Panc1 (cell line): ENCODE measurements around the gene DNAJA4. TPM values are rescaled to one million over a fixed set of nuclear protein-coding genes. Genes with fewer than 3 reads are reported as not detected.

Source experiments
- ATAC-seq: fragments of 200-7000 bp; cut with Tn5 transposase; 2 replicates; pipeline ENCODE4 v1.9.1; 2020; ENCODE audit warnings: mild to moderate bottlenecking, moderate library complexity
- BruUV-seq: library from RNA; stranded (reverse); fragments of 400-500 nt; replicated peaks from 2 replicates; lab custom pipeline; 2021; lab: Mats Ljungman, UMichigan
- CTCF ChIA-PET: fragments of 300-600 bp; sonication (Branson Sonifier 250); formaldehyde crosslinking; loops from one replicate; lab custom pipeline; 2022; ENCODE audit warnings: antibody characterized with exemption; lab: Charles Lee
- POLR2A ChIA-PET: fragments of 300-600 bp; sonication (Branson Sonifier 250); formaldehyde crosslinking; loops from one replicate; lab custom pipeline; 2022; ENCODE audit warnings: antibody characterized with exemption; lab: Charles Lee
- DNase-seq: peaks from one replicate; pipeline ENCODE4 v3.0.0-alpha.2; 2010; ENCODE audit warnings: low read depth, low spot score
- H3K27ac ChIP-seq: 2 replicates; pipeline ENCODE4 v1.5.1; 2011; ENCODE audit warnings: mild to moderate bottlenecking, low read length, inconsistent platforms
- H3K27me3 ChIP-seq: fragments of 200-500 bp; sonication (Bioruptor generic); 2 replicates; pipeline ENCODE4 v1.6.0; 2014; ENCODE audit warnings: low read length, inconsistent platforms; ENCODE audit not compliant: control insufficient read depth, insufficient read depth
- H3K36me3 ChIP-seq: fragments of 200-500 bp; sonication (Bioruptor generic); 2 replicates; pipeline ENCODE4 v1.5.1; 2014; ENCODE audit warnings: inconsistent platforms, mild to moderate bottlenecking, low read length, moderate library complexity; ENCODE audit not compliant: control insufficient read depth, insufficient read depth
- H3K4me1 ChIP-seq: 2 replicates; pipeline ENCODE4 v1.5.1; 2011; ENCODE audit warnings: inconsistent platforms, mild to moderate bottlenecking, low read length, moderate library complexity; ENCODE audit not compliant: control insufficient read depth, insufficient read depth
- H3K4me3 ChIP-seq, 2 experiments: 2 replicates each; pipeline ENCODE4 v1.5.1; 2011 to 2012; ENCODE audit warnings: low read depth in 2 of 2, low read length in 2 of 2, mild to moderate bottlenecking in 2 of 2, inconsistent platforms in 1 of 2, moderate library complexity in 1 of 2
- H3K9me3 ChIP-seq: fragments of 200-500 bp; sonication (Bioruptor generic); 2 replicates; pipeline ENCODE4 v1.5.1; 2014; ENCODE audit warnings: low read depth, mild to moderate bottlenecking, inconsistent platforms, low read length, moderate library complexity; ENCODE audit not compliant: control insufficient read depth, insufficient read depth
- POLR2AphosphoS5 ChIP-seq: IDR thresholded peaks from 2 replicates; pipeline ENCODE4 v1.6.1; 2012; ENCODE audit warnings: mild to moderate bottlenecking, low read depth, low read length, moderate library complexity
- SIN3A ChIP-seq: IDR thresholded peaks from 2 replicates; pipeline ENCODE4 v1.6.1; 2012; ENCODE audit warnings: low read depth, mild to moderate bottlenecking, low read length, moderate library complexity, borderline replicate concordance; ENCODE audit not compliant: insufficient read depth
- TCF7L2 ChIP-seq: IDR thresholded peaks from 2 replicates; pipeline ENCODE4 v1.6.1; 2011; ENCODE audit warnings: mild to moderate bottlenecking, low read depth, low read length, inconsistent platforms
- in situ Hi-C: cut with HindIII; loops from 2 replicates; pipeline ENCODE4 v1.10.0; 2016; ENCODE audit warnings: low sequenced_read_pairs, low pct_unique_long_range_greater_than_20kb
- intact Hi-C: fragments of 100-400 bp; cut with micrococcal nuclease; formaldehyde crosslinking; loops from one replicate; pipeline ENCODE4 v1.10.0; 2022; ENCODE audit not compliant: unreplicated experiment
- total RNA-seq: library from RNA; stranded (reverse); gene quantifications from one replicate; pipeline ENCODE4 v1.2.1, GENCODE V29; 2021; ENCODE audit not compliant: unreplicated experiment
- TF ChIP-seq, protein P1 (sequence below), 2 experiments: IDR thresholded peaks; 2 replicates each; pipeline ENCODE4 v1.6.1; 2011 to 2012; ENCODE audit warnings: low read depth in 2 of 2, control low read depth in 1 of 2, low read length in 1 of 2, mild to moderate bottlenecking in 1 of 2, moderate library complexity in 1 of 2; ENCODE audit not compliant: insufficient read depth in 1 of 2
- TF ChIP-seq, protein P2 (sequence below): fragments of 450-650 bp; IDR thresholded peaks from 2 replicates; pipeline ENCODE4 v1.5.1; 2017; ENCODE audit warnings: mild to moderate bottlenecking

Gene DNAJA4
- total RNA-seq, 1 experiment from 2014 or later, result 11.1 TPM

DNA sequence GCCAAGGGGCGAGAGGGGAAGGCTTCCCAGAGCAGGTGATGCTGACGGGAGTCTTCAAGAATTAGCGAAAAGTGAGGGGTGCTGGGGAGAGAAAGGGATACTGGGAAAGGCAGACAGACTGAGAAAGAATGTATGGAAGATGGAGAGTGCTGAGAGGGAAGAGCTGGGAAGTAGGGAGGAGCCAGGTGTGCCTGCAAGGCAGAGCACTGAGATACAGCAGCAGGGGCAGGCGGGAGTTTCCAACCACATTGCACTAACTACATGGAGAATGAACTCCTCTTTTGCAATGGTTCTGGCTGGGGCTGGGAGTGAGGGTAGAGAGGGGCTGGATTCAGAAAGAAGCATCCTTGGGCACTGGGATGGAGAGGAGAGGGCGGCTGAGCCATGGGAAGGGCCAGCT, 59.8 kb downstream of the DNAJA4 start:
- intact Hi-C loops, result no loop called here
- Histone ChIP-seq H3K27me3 (no peaks in the 10 kb centered on the region), H3K9me3 (no peaks in the 10 kb centered on the region), H3K27ac (no peak overlapping the region), H3K4me1 (peaks cover 7% of the 10 kb centered on the region), H3K36me3 (no peaks in the 10 kb centered on the region), H3K4me3 (no peak overlapping the region)
- in situ Hi-C loops, result no loop called here
- BruUV-seq, result no TSS peak
- DNase-seq (no peak), ATAC-seq (no peak)
- ChIA-PET CTCF (interaction anchor here (0.5 kb wide), 1 partner anchor 211 kb away, joined by 3 read pairs; no protein-coding TSS in a partner anchor), POLR2A (no interaction called here)
- no peak for TF ChIP-seq SIN3A
- TF ChIP-seq, protein P1, sequence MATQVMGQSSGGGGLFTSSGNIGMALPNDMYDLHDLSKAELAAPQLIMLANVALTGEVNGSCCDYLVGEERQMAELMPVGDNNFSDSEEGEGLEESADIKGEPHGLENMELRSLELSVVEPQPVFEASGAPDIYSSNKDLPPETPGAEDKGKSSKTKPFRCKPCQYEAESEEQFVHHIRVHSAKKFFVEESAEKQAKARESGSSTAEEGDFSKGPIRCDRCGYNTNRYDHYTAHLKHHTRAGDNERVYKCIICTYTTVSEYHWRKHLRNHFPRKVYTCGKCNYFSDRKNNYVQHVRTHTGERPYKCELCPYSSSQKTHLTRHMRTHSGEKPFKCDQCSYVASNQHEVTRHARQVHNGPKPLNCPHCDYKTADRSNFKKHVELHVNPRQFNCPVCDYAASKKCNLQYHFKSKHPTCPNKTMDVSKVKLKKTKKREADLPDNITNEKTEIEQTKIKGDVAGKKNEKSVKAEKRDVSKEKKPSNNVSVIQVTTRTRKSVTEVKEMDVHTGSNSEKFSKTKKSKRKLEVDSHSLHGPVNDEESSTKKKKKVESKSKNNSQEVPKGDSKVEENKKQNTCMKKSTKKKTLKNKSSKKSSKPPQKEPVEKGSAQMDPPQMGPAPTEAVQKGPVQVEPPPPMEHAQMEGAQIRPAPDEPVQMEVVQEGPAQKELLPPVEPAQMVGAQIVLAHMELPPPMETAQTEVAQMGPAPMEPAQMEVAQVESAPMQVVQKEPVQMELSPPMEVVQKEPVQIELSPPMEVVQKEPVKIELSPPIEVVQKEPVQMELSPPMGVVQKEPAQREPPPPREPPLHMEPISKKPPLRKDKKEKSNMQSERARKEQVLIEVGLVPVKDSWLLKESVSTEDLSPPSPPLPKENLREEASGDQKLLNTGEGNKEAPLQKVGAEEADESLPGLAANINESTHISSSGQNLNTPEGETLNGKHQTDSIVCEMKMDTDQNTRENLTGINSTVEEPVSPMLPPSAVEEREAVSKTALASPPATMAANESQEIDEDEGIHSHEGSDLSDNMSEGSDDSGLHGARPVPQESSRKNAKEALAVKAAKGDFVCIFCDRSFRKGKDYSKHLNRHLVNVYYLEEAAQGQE (IDR thresholded peaks at IDR 0.05; ENCODE audit: insufficient read depth in 1 of 2, low read depth in 2 of 2, low read length in 1 of 2), result no peak
- no peak for TF ChIP-seq POLR2AphosphoS5
- TF ChIP-seq, protein P2, sequence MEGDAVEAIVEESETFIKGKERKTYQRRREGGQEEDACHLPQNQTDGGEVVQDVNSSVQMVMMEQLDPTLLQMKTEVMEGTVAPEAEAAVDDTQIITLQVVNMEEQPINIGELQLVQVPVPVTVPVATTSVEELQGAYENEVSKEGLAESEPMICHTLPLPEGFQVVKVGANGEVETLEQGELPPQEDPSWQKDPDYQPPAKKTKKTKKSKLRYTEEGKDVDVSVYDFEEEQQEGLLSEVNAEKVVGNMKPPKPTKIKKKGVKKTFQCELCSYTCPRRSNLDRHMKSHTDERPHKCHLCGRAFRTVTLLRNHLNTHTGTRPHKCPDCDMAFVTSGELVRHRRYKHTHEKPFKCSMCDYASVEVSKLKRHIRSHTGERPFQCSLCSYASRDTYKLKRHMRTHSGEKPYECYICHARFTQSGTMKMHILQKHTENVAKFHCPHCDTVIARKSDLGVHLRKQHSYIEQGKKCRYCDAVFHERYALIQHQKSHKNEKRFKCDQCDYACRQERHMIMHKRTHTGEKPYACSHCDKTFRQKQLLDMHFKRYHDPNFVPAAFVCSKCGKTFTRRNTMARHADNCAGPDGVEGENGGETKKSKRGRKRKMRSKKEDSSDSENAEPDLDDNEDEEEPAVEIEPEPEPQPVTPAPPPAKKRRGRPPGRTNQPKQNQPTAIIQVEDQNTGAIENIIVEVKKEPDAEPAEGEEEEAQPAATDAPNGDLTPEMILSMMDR, result no peak
- TF ChIP-seq TCF7L2, result no peak

DNA sequence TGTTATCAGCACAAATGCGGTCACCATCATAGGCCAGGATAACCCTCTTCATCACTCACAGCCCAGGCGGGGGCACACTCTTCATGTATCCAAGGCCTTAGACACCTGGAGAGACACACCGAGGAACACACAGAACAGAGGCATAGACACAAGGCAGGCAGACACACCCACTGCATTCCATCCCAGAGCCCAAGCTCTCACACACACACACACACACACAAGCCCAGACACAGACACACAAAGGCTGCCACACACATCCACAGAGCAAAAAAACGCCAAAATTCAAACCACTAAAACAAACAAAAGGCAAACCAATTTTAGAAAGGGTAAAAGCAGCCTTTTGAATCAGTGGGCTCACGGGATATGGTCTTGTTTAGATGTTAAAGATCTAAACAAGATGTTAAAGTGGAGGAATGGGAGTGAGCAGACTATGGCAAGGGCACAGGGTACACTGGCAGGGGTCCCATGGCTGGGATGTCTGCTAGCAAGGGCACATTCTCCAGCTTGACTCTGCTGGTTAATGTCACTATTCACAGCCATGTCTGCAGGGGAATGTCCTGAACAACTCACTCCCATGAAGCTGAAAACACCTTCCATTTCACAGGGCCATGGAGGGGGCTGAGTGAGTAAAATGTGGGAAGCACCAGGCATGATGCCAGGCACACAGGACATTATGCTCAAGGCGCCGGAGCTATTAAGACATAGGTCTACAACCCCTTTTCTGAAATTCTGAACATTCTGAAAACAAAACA, 60.9 kb downstream of the DNAJA4 start:
- DNase-seq, result no peak
- CTCF ChIA-PET, result no interaction called here
- BruUV-seq, result no TSS peak
- TF ChIP-seq TCF7L2, result no peak
- no peak for TF ChIP-seq SIN3A
- TF ChIP-seq, protein P2, result no peak
- TF ChIP-seq, protein P1 (IDR thresholded peaks at IDR 0.05; ENCODE audit: insufficient read depth in 1 of 2, low read depth in 2 of 2, low read length in 1 of 2), result no peak
- TF ChIP-seq POLR2AphosphoS5, result no peak
- Histone ChIP-seq H3K36me3 (no peaks in the 10 kb centered on the region), H3K4me1 (peaks cover 7% of the 10 kb centered on the region), H3K4me3 (no peak overlapping the region), H3K9me3 (no peaks in the 10 kb centered on the region), H3K27ac (no peak overlapping the region), H3K27me3 (no peaks in the 10 kb centered on the region)
- in situ Hi-C loops (no loop called here), intact Hi-C loops (no loop called here)
- no peak for ATAC-seq
- POLR2A ChIA-PET, result no interaction called here
